HG03025 (cell line): Measurements from ENCODE around the gene WBP1.
"Not testable (repeated sequence)": the region's sequence is repeated elsewhere in the genome, so short reads cannot be mapped to it uniquely, and the experiment has no call there.

Experiments used
- ATAC-seq: cut with Tn5 transposase; IDR thresholded peaks from one replicate; pipeline ENCODE4 v1.9.1; 2021; ENCODE audit warnings: mild to moderate bottlenecking, moderate library complexity; ENCODE audit not compliant: unreplicated experiment, low FRiP score

Gene WBP1

GRCh38 chr2:74448771-74449170 is 9.5 kb upstream of the WBP1 start:
- ATAC-seq, result no peak

- ATAC-seq, result no peak
Measured at GRCh38 chr2:74450570-74451190, 7.6 kb upstream of the WBP1 start.

GRCh38 chr2:74454654-74455511 is 3.4 kb upstream of the WBP1 start, which contains the start of gene INO80B:
Gene INO80B (plus strand): TSS chr2:74455087. CDS start chr2:74455117, 30 bp downstream.
- peak; percentile 38 for ATAC-seq

DNA sequence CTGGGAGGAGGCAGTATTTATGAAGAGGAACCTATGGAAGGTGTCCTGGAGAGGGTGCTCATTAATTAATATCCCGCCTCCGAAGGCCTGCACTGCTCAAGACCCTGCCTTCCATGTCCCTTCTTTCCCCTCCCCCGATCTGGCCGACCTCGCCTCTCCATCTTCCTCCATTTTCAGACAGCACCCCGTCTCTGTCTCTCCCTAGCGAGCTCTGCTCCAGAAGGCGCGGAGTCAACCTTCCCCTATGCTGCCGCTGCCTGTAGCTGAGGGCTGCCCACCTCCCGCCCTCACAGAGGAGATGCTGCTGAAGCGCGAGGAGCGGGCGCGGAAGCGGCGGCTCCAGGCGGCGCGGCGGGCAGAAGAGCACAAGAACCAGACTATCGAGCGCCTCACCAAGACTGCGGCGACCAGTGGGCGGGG is 1.1 kb upstream of the WBP1 start:
- ATAC-seq, result no peak

DNA sequence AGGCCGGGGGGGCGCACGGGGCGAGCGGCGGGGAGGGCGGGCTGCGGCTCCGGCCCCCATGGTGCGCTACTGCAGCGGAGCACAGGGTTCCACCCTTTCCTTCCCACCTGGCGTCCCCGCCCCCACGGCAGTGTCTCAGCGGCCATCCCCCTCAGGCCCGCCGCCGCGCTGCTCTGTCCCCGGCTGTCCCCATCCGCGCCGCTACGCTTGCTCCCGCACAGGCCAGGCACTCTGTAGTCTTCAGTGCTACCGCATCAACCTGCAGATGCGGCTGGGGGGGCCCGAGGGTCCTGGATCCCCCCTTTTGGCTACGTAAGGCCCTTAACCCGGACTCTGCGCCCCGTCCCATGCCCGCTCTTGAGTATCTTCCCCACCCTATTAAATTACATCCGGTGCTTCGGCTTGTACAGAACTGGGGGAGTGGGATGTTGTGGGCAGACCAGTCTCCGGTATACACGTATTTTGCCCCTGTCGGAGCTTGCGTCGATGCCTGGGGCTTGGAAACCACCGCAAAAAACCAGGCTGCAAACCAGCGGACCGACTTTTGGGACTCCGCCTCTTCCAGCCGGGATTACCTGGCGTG is 598 bp upstream of the WBP1 start:
- peak; percentile 30 for ATAC-seq

GRCh38 chr2:74458938-74459363 is 713 bp downstream of the WBP1 start:
- ATAC-seq, result no peak

- not testable (repeated sequence) for ATAC-seq
Measured at GRCh38 chr2:74459503-74460118, 1.4 kb downstream of the WBP1 start.

DNA sequence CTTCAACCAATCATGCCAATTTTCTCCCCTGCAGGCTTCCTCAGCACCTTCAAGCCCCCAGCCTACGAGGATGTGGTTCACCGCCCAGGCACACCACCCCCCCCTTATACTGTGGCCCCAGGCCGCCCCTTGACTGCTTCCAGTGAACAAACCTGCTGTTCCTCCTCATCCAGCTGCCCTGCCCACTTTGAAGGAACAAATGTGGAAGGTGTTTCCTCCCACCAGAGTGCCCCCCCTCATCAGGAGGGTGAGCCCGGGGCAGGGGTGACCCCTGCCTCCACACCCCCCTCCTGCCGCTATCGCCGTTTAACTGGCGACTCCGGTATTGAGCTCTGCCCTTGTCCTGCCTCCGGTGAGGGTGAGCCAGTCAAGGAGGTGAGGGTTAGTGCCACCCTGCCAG is 1.9 kb downstream of the WBP1 start:
- ATAC-seq, result not testable (repeated sequence)

- no peak for ATAC-seq
Measured at GRCh38 chr2:74461187-74462053, 3.2 kb downstream of the WBP1 start.

- no peak for ATAC-seq
Measured at GRCh38 chr2:74462054-74462785, 4.0 kb downstream of the WBP1 start.

- ATAC-seq, result no peak
Measured at GRCh38 chr2:74462786-74463105, 4.5 kb downstream of the WBP1 start.

DNA sequence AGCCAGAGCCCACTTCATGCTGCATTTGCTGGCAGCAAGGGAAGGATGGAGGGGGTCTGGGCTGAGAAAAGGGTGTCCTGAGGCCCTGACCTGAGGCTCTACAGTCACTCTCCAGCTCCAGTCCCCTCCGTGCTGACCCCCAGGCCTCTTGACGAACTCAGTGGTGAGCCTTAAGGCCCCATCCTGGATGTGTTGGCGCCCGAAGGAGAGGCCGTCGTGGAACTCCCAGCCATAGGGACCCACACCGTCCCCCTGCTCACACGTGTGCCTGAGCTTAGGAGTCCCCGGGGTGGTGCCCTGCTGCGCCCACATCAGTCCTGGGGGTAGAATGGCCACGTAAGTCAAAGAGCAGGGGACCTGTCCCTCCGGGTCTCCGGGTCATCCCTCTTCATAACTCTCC is 6.2 kb downstream of the WBP1 start:
- no peak for ATAC-seq

- not testable (repeated sequence) for ATAC-seq
Measured at GRCh38 chr2:74470742-74471141, 12.5 kb downstream of the WBP1 start.

GRCh38 chr2:74471332-74472065 is 13.3 kb downstream of the WBP1 start:
- ATAC-seq, result no peak

- ATAC-seq, result peak; percentile 76
Measured at GRCh38 chr2:74472086-74472944, 14.1 kb downstream of the WBP1 start, which contains the start of gene MRPL53. Gene MRPL53 (minus strand): TSS chr2:74472680. CDS start chr2:74472660, 20 bp downstream.

DNA sequence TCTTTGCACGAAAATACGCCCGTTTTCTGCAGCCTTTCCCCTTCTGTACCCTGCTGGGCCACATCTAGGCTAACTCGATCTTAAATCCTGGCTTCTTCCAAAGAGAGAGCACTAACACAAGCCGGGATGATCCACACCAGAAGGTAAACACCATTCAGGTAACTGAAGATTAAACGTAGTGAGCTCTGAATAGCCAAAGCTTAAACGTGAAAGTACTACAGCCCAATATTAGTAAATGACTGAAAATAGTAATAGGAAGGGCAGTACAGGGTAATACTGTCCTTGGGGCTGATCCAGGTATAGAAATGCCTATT is 14.7 kb downstream of the WBP1 start:
- no peak for ATAC-seq

- no peak for ATAC-seq
Measured at GRCh38 chr2:74474481-74474880, 16.2 kb downstream of the WBP1 start.

DNA sequence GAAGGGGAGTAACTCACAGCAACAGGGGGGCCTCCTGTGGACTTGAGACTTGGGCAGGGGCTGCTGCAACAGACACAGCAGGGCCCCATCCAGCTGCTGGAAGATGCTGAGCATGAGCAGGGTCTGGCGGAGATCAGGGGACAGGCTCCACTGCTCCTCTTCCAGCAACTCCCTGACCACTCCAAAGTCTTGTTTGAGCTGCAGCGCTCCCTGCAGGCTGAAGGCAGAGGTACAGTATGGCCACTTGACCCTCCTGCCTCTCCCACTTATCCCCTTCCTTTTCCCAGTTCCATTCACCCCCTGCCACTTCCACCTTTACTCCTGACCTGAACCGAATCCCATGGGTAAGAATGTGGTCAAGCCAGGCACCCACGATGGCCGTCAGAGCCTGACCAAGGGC is 16.7 kb downstream of the WBP1 start:
- no peak for ATAC-seq
